Colonic mucosa (tissue), 4 donors: Measurements from ENCODE around the gene RTN4IP1. TPM values are rescaled to one million over a fixed set of nuclear protein-coding genes. Genes with fewer than 3 reads are reported as not detected.
A peak's percentile ranks its signal among the peaks of the same experiment; 100 is the strongest.
"Not testable (repeated sequence)": the region's sequence is repeated elsewhere in the genome, so short reads cannot be mapped to it uniquely, and the experiment has no call there.

Source experiments
- DNase-seq: peaks from one replicate; pipeline ENCODE4 v3.0.0-alpha.2; 2020
- H3K27ac ChIP-seq: fragments of 200-600 bp; one replicate; pipeline ENCODE4 v1.8.0; 2021
- H3K27me3 ChIP-seq: fragments of 200-600 bp; one replicate; pipeline ENCODE4 v1.8.0; 2021
- H3K36me3 ChIP-seq: fragments of 200-600 bp; one replicate; pipeline ENCODE4 v1.8.0; 2021
- H3K4me1 ChIP-seq: fragments of 200-600 bp; one replicate; pipeline ENCODE4 v1.8.0; 2021; ENCODE audit warnings: mild to moderate bottlenecking
- H3K4me3 ChIP-seq: fragments of 200-600 bp; one replicate; pipeline ENCODE4 v1.8.0; 2021
- H3K9ac ChIP-seq, 2 donors: one replicate each; pipeline ENCODE4 v1.7.0; 2013; ENCODE audit warnings: control low read depth in 2 of 2, low read depth in 2 of 2, low read length in 2 of 2
- H3K9me3 ChIP-seq: fragments of 200-600 bp; one replicate; pipeline ENCODE4 v1.8.0; 2021
- CTCF ChIP-seq: fragments of 200-600 bp; IDR thresholded peaks from one replicate; pipeline ENCODE4 v1.8.0; 2022; ENCODE audit warnings: antibody characterized with exemption, mild to moderate bottlenecking
- intact Hi-C: fragments of 100-400 bp; cut with DNase I; formaldehyde crosslinking; loops from one replicate; pipeline ENCODE4 v1.14.1; 2022
- total RNA-seq, 2 donors: library from RNA; stranded (reverse); fragmentation: NEBNext Ultra II Directional in 1 of 2; extraction: Animal tissue kit (Norgen Biotek cat#: 25700) in 1 of 2; gene quantifications; one replicate each; pipeline ENCODE4 v1.2.1, GENCODE V29; 2021
- donor health status: healthy.
- donor health status: DM: no; HTN: no; CAD: no.
- donor health status: DM: no; HTN: no; CAD: no.

Gene RTN4IP1
- total RNA-seq, 2 donors from 2014 or later, result 12.2 to 18.5 TPM

GRCh38 chr6:106628658-106629102, 618 bp downstream of the RTN4IP1 start:
- Histone ChIP-seq H3K4me3 (peak overlapping the region; percentile 92), H3K9ac (peak overlapping the region; percentile 75 to 77), H3K27me3 (no peaks in the 10 kb centered on the region), H3K27ac (peak overlapping the region; percentile 68), H3K9me3 (no peaks in the 10 kb centered on the region), H3K4me1 (peaks cover 4% of the 10 kb centered on the region), H3K36me3 (no peaks in the 10 kb centered on the region)
- peak; percentile 28 for DNase-seq
- intact Hi-C loops, result no loop called here
- no peak for TF ChIP-seq CTCF

GRCh38 chr6:106627760-106628159, 1.5 kb downstream of the RTN4IP1 start:
- peak overlapping the region; percentile 68 for H3K27ac ChIP-seq
- H3K36me3 ChIP-seq, H3K27me3 ChIP-seq, intact Hi-C loops, H3K4me1 ChIP-seq, H3K9me3 ChIP-seq, H3K9ac ChIP-seq, H3K4me3 ChIP-seq: not testable (repeated sequence)
- peak; percentile 42 for DNase-seq

DNA sequence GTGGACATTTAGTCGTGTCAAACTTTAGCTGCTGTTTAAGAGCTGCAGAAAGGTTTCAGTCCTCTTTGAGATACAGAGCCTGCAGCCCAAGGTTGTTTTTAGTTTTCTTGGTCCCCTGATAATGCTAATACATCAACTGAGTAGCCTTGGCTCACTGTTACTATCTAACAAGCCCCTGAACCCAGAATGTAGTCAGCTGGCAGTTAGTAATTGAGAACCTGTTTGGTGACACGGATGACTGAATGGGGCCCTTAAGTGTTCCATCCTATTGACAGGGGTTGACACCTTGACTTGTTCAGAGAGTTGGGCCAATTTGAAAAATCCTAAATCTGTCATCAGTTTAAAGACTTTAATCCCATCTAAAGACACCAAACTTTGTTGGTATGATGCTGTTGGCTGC, 2.8 kb downstream of the RTN4IP1 start:
- H3K4me3 ChIP-seq, result no peak overlapping the region
- H3K9me3 ChIP-seq, result no peaks in the 10 kb centered on the region
- peaks cover 4% of the 10 kb centered on the region for H3K4me1 ChIP-seq
- no peaks in the 10 kb centered on the region for H3K27me3 ChIP-seq
- H3K9ac ChIP-seq, result no peak overlapping the region
- intact Hi-C loops, result no loop called here
- no peak overlapping the region for H3K27ac ChIP-seq
- H3K36me3 ChIP-seq, result no peaks in the 10 kb centered on the region
- TF ChIP-seq CTCF, result no peak
- no peak for DNase-seq

DNA sequence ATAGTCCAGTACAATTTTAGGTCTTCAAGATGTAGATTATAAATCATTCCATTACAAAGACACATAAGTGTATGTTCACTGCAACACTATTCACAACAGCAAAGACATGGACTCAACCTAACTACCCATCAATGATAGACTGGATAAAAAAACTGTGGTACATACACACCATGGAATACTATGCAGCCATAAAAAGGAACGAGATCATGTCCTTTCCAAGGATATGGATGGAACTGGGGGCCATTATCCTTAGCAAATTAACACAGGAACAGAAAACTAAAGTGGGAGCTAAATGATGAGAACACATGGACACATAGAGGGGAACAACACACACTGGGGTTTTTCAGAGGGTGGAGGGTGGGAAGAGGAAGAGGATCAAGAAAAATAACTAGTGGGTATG, 6.3 kb downstream of the RTN4IP1 start:
- intact Hi-C loops, result no loop called here
- Histone ChIP-seq H3K27ac (no peak overlapping the region), H3K36me3 (no peaks in the 10 kb centered on the region), H3K4me1 (peaks cover under 1% of the 10 kb centered on the region), H3K9me3 (no peaks in the 10 kb centered on the region), H3K9ac (no peak overlapping the region), H3K27me3 (no peaks in the 10 kb centered on the region), H3K4me3 (no peak overlapping the region)
- no peak for TF ChIP-seq CTCF
- no peak for DNase-seq

- H3K27me3 ChIP-seq, result no peaks in the 10 kb centered on the region
- H3K27ac ChIP-seq, result no peak overlapping the region
- no peak for TF ChIP-seq CTCF
- H3K4me1 ChIP-seq, result no peaks in the 10 kb centered on the region
- DNase-seq, result no peak
- no peak overlapping the region for H3K9ac ChIP-seq
- H3K4me3 ChIP-seq, result no peak overlapping the region
- intact Hi-C loops, result no loop called here
- H3K36me3 ChIP-seq, result no peaks in the 10 kb centered on the region
- no peaks in the 10 kb centered on the region for H3K9me3 ChIP-seq
Observed at GRCh38 chr6:106622412-106622811, 6.9 kb downstream of the RTN4IP1 start.

GRCh38 chr6:106620931-106621672, 8.2 kb downstream of the RTN4IP1 start:
- Histone ChIP-seq H3K4me3 (no peak overlapping the region), H3K9me3 (no peaks in the 10 kb centered on the region), H3K27ac (no peak overlapping the region), H3K9ac (no peak overlapping the region), H3K4me1 (no peaks in the 10 kb centered on the region), H3K27me3 (no peaks in the 10 kb centered on the region), H3K36me3 (no peaks in the 10 kb centered on the region)
- intact Hi-C loops, result no loop called here
- no peak for DNase-seq
- no peak for TF ChIP-seq CTCF
